ENCODE results near the gene ALOX5.
"Not testable (repeated sequence)": the region's sequence is repeated elsewhere in the genome, so short reads cannot be mapped to it uniquely, and the experiment has no call there.

The ALOX5 gene

GRCh38 chr10:45375101-45375500, 1.1 kb downstream of the ALOX5 start:
- no peak for DNase-seq

DNA sequence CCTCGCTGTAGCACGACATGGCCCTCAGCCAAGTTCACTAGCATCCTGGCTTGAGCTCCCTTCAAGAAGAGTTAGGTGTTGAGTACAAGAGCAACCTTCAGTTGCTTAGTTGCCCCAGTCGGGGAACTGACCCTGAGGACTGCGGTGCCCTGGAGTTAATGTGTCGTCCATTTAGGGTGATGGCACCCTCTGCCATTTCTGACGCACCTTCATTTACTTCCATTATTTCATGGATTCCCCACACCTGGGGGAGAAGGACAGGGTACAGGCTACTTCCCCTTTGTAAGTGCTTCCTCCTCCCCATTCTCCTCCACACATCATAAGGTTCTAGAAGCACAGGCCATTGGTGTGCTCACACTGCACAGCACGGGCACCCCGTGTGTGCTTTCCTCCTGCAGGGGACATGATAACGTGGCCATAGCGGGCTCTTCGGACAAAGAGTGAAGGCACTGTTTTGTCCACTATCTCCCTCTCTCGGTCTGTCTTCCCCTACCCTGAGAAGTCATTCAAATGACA, 1.8 kb downstream of the ALOX5 start:
- DNase-seq = no peak

- DNase-seq = no peak
Observed at GRCh38 chr10:45376371-45376801, 2.4 kb downstream of the ALOX5 start.

DNA sequence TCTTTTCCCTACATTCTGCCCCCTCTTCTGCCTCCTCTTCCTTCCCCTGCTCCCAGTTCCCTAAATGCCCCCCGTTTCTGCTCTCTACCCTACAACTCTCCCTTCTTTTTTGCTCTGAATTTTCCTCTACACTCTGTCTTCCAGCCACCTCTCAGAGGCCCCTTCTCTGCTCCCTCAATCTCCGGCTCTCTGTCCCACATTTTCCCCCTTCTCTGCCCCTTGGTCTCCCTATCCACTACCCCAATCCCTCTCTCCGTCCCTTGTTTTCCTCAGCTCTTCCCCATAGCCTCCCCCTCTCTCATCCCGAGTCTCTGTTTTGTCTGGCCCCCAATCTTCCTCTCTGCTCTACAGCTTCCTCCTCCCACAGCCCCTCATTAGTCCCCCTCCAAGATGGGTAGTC, 3.3 kb downstream of the ALOX5 start:
- no peak for DNase-seq

DNA sequence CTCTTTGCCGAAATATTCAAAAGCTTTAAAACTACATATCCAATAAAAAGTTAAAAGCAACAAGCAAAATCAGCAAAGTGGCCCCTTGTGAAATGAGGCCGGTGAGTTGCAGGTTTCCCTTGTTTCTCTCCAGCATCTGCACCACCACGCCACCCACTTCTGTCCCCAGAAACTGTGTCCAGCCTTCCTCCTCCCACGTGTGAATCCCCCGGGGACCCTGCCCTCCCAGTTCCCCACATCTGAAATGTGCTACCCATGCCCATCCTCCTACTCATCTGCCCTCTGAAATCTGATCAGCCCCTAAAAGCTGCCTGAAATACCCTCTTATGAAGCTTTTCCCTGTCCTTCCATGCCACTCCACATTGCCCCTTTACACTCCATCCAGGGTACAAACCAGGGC, 3.8 kb downstream of the ALOX5 start:
- no peak for DNase-seq

- no peak for DNase-seq
Observed at GRCh38 chr10:45378914-45379726, 5.1 kb downstream of the ALOX5 start.

- no peak for DNase-seq
Observed at GRCh38 chr10:45379891-45380540, 6.0 kb downstream of the ALOX5 start.

- no peak for DNase-seq
Observed at GRCh38 chr10:45380903-45381620, 7.0 kb downstream of the ALOX5 start.

- DNase-seq = no peak
Observed at GRCh38 chr10:45382591-45382990, 8.6 kb downstream of the ALOX5 start.

- no peak for DNase-seq
Observed at GRCh38 chr10:45383682-45384330, 9.8 kb downstream of the ALOX5 start.

GRCh38 chr10:45386657-45387056, 12.6 kb downstream of the ALOX5 start:
- DNase-seq = no peak

DNA sequence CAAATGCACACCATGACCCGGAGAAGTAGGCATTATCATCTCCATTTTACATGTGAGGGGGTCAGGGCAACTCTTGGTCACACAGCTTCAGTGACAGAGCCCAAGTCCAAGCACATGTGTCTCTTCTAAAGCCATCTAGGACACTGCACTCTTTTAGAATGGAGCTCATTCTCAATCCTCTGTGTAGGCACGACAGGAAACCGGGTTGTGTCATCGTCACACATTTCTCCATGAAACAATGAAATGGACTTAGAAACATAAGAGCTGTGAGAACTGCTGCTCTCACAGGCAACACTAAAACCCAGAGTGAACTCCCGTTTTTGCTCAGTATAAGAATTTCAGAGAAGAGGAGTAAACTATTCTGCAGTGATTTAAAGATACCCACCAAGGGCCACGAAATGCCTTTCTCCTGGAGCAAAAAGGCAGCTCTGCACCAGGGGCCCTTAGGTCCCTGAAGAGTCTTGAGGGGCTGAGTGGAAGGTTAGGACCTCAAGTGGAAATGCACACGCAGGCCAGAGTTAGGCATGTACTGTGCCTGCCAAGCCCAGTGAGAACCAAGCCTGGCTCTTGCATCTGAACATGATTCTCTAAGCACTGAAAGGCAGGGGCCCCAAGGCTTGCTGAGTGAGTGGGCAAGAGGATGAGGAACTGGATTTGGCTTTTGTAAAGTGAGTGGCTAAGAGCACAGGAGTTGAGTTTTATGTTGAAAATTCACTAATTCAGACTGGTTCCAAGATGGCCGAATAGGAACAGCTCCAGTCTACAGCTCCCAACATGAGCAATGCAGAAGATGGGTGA, 13.3 kb downstream of the ALOX5 start:
- DNase-seq = no peak

DNA sequence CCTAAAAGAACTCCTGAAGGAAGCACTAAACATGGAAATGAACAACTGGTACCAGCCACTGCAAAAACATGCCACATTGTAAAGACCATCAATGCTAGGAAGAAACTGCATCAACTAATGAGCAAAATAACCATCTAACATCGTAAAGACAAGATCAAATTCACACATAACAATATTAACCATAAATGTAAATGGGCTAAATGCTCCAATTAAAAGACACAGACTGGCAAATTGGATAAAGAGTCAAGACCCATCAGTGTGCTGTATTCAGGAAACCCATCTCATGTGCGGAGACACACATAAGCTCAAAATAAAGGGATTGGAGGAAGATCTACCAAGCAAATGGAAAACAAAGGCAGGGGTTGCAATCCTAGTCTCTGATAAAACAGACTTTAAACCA, 15.7 kb downstream of the ALOX5 start:
- not testable (repeated sequence) for DNase-seq

GRCh38 chr10:45391636-45392035, 17.6 kb downstream of the ALOX5 start:
- not testable (repeated sequence) for DNase-seq

- no peak for DNase-seq
Observed at GRCh38 chr10:45395554-45395953, 21.5 kb downstream of the ALOX5 start.

DNA sequence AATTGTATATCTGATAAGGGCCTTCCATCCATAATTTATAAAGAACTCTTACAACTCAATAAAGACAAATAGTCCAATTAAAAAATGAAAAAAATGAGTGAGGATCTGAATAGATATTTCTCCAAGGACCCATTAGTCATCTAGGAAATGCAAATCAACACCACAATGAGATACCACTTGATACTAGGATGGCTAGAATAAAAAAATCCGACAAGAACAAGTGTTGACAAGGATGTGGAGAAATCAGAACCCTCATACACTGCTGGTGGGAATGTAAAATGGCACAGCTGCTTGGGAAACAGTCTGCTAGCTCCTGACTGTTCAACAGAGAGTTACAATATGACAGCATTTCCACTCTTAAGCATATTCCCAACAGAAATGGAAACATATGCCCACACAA, 24.6 kb downstream of the ALOX5 start:
- no peak for DNase-seq

GRCh38 chr10:45399113-45399512, 25.1 kb downstream of the ALOX5 start:
- DNase-seq = no peak

DNA sequence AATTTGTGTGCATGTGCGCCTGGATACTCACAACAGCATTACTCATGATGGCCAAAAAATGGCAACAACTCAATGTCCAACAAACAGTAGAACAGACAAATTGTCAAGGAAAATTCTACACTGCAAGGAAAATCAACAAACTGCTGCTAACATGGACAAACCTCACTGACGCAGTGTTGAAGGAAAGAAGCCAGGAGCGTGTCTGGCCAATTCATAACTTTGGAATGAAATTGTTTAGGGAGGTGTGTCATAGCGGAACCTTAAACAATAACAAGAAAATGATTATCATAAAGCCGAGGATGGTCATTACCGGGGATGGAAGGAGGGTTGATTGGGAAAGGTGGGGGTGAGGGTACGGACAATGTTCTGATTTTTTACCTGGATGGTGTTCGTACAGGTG, 29.1 kb downstream of the ALOX5 start:
- no peak for DNase-seq

- DNase-seq = no peak
Observed at GRCh38 chr10:45404087-45404769, 30.2 kb downstream of the ALOX5 start.

DNA sequence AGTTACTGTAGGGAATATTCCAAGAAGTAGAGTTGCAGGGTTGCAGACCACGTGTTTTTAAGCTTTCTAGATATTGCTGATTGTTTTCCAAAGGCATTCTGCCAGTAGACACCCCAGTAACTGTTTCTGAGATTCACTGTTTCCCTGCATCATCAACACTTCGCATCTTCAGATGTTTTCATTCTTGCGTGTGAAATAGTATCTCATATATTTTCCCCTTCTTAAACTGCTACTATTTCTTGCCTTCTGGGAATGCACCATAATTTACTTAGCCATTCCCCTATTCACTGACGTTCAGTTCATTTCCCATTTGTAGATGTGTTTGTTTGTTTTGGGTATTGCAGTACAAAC, 30.7 kb downstream of the ALOX5 start:
- DNase-seq = no peak

DNA sequence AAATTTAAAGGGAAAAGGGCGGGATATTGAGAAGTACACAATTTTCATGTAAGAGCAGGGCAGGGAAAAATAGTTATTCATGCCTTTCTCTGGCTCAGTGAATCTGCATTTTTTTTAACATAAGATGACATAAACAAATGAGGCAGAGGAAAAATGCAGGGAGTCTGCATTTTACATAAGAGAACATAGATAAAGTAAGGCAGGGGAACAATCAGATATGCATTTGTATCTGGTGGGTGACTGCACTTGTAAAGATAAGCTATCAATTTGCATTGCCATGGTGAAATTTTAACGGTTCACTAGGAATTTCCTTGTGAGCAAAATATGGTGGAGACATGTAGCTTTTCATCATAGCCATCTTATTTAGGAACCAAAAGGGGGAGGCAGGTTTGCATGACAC, 33.5 kb downstream of the ALOX5 start:
- DNase-seq = no peak

All from retina (tissue), 1 donor.